Prostate gland (tissue), 2 donors: Measurements from ENCODE around the gene INAFM1. TPM values are rescaled to one million over a fixed set of nuclear protein-coding genes. Genes with fewer than 3 reads are reported as not detected.

Experiments used
- DNase-seq: peaks from one replicate; pipeline ENCODE4 v3.0.0-alpha.2; 2019; ENCODE audit warnings: low spot score
- H3K27ac ChIP-seq, 2 donors: fragments of 200-600 bp; sonication (generic); 2 replicates each; pipeline ENCODE4 v1.5.1; 2017 to 2019
- H3K27me3 ChIP-seq: fragments of 200-600 bp; sonication (generic); replicated peaks from 2 replicates; pipeline ENCODE4 v1.5.1; 2019; ENCODE audit not compliant: insufficient read depth
- H3K36me3 ChIP-seq, 2 donors: fragments of 200-600 bp; sonication (generic); 1 replicate in 1 of 2; 2 replicates in 1 of 2; pipeline versions ENCODE4 v1.5.1 to v1.8.1; 2017 to 2019
- H3K4me1 ChIP-seq: fragments of 200-600 bp; sonication (generic); replicated peaks from 2 replicates; pipeline ENCODE4 v1.5.1; 2019
- H3K4me3 ChIP-seq, 2 donors: fragments of 200-600 bp; sonication (generic); 2 replicates each; pipeline ENCODE4 v1.5.1; 2017 to 2019
- H3K9me3 ChIP-seq: fragments of 200-600 bp; sonication (generic); 2 replicates; pipeline ENCODE4 v1.5.1; 2017
- POLR2A ChIP-seq: fragments of 450-650 bp; IDR thresholded peaks from one replicate; pipeline ENCODE4 v1.6.1; 2016; ENCODE audit warnings: antibody characterized with exemption, mild to moderate bottlenecking
- POLR2AphosphoS5 ChIP-seq: sonication (generic); formaldehyde crosslinking; IDR thresholded peaks from one replicate; pipeline ENCODE4 v1.6.1; 2017; ENCODE audit warnings: antibody characterized with exemption
- WGBS: methylation state at CpG from one replicate; pipeline ENCODE4 v1.1.5; 2018; 5-methylcytosine and 5-hydroxymethylcytosine counted together
- intact Hi-C: fragments of 100-400 bp; cut with DNase I; formaldehyde crosslinking; loops from one replicate; pipeline ENCODE4 v1.14.2; 2022
- total RNA-seq, 2 donors: library from RNA; depleted of rRNA; stranded (reverse); fragments of >200 nt; gene quantifications; one replicate each; pipeline ENCODE4 v1.1.0, GENCODE V29; 2016
- TF ChIP-seq, protein P1 (sequence below), 4 experiments: fragments of 200-600 bp in 2 of 4; fragments of 450-650 bp in 2 of 4; sonication (generic) in 2 of 4; IDR thresholded peaks; 1 replicate in 3 of 4; 2 replicates in 1 of 4; pipeline ENCODE4 v1.5.1; 2016 to 2019; ENCODE audit warnings: antibody characterized with exemption in 4 of 4, mild to moderate bottlenecking in 2 of 4, moderate library complexity in 2 of 4

The INAFM1 gene
- total RNA-seq = 10 to 100 TPM; 11.4 to 30.2 TPM

DNA sequence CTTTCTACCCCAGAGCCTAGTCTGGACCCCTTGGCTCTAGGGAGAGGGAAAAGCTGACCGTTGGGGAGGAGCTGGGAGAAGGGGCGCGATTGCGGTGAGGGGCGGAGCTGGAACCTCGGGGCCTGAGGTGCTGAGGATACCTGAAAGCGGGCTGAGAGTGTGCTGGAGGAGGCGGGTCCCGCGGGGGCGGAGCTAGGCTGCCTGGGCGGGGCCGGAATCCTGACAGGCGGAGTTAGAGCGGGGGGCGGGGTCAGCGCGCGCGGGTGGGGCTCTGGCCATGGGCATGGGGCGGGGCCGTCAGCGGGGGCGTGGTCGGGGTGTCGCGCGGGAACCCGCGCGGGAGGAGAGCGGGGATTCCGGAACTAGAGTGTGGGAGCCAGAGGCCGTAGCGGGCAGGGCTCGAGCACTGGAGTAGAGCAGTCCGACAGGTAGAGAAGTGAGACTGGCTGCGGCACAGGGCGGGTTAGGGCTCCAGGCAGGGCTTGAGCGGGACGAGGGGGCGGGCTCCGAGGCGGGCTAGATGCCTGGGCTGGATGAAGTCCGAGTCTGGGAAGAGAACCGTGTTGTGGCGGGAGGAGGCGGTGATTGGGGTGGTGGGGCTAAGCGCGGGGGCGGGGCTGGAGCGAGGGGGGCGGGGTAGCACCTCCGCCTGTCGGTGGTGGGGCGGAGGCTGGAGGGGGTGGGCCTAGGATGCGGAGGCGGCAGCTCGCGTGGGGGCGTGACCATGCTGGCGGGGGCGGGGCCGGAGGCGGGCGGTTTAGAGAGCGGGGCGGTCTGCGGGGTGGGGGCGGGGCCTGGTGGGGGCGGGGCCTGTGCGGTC lies at the start of gene INAFM1:
Gene INAFM1 (plus strand): TSS at position 815 of the 820 bp plus-strand sequence. CDS start 35 bp downstream, outside the sequence.
- Histone ChIP-seq H3K4me3 (peak within 1 kb of the TSS; percentile 58 to 65), H3K27me3 (no peaks in the 10 kb centered on the region), H3K36me3 (peaks cover 0 to 14% of the 10 kb centered on the region in 2 donors), H3K9me3 (no peaks in the 10 kb centered on the region), H3K4me1 (peaks cover 5% of the 10 kb centered on the region), H3K27ac (peak within 1 kb of the TSS; percentile 97 to 98)
- DNase-seq = peak; percentile 99
- intact Hi-C loops = no loop called here
- under 1% methylated on average over 61 of the region's 72 CpGs for WGBS
- TF ChIP-seq POLR2A (peak; percentile 79), POLR2AphosphoS5 (peak; percentile 82)
- TF ChIP-seq, protein P1, sequence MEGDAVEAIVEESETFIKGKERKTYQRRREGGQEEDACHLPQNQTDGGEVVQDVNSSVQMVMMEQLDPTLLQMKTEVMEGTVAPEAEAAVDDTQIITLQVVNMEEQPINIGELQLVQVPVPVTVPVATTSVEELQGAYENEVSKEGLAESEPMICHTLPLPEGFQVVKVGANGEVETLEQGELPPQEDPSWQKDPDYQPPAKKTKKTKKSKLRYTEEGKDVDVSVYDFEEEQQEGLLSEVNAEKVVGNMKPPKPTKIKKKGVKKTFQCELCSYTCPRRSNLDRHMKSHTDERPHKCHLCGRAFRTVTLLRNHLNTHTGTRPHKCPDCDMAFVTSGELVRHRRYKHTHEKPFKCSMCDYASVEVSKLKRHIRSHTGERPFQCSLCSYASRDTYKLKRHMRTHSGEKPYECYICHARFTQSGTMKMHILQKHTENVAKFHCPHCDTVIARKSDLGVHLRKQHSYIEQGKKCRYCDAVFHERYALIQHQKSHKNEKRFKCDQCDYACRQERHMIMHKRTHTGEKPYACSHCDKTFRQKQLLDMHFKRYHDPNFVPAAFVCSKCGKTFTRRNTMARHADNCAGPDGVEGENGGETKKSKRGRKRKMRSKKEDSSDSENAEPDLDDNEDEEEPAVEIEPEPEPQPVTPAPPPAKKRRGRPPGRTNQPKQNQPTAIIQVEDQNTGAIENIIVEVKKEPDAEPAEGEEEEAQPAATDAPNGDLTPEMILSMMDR (IDR thresholded peaks at IDR 0.05) = no peak

DNA sequence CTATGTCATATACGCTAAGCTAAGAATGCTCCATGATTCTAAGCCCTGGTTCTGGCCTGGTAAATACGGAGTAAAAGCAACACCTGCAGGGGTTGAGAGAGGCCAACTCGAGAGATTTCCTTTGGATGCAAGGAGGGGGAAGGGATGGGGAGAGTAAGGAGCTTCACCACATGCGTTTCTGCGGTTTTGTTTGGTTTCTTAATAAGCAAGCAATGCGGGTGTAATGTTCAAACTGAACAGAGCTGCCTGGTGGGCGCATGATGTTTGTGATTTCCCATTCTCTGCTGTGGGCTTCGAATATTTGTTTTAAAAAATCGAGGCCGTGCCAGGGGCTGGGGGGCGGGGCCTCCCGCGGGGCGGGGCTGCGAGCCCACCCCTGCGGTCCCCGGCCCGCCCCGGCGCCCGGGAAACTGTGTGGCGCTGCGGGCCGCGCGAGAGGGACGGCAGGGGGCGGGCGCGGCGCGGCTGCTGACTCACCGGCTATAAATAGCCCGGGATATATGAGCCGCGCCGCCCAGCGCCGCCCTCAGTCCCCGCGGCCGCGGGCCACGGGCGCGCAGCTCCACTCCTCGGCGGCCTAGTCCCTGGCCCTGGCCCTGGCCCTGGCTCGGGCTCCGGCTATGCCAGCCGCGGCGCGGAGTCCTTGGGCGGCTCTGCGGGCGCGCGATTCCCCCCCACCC lies 48.8 kb upstream of the INAFM1 start:
- WGBS = 3% methylated on average over 47 of the region's 59 CpGs
- peak; percentile 83 for DNase-seq
- Histone ChIP-seq H3K4me1 (peaks cover 12% of the 10 kb centered on the region), H3K9me3 (no peaks in the 10 kb centered on the region), H3K36me3 (no peaks in the 10 kb centered on the region), H3K27me3 (no peaks in the 10 kb centered on the region), H3K27ac (peak overlapping the region; percentile 98 to 99), H3K4me3 (peak overlapping the region; percentile 45 to 46)
- TF ChIP-seq, protein P1 (IDR thresholded peaks at IDR 0.05) = peak; percentile 45 to 91 (median 77)
- TF ChIP-seq POLR2AphosphoS5 (peak; percentile 71), POLR2A (peak; percentile 100)
- intact Hi-C loops = no loop called here

DNA sequence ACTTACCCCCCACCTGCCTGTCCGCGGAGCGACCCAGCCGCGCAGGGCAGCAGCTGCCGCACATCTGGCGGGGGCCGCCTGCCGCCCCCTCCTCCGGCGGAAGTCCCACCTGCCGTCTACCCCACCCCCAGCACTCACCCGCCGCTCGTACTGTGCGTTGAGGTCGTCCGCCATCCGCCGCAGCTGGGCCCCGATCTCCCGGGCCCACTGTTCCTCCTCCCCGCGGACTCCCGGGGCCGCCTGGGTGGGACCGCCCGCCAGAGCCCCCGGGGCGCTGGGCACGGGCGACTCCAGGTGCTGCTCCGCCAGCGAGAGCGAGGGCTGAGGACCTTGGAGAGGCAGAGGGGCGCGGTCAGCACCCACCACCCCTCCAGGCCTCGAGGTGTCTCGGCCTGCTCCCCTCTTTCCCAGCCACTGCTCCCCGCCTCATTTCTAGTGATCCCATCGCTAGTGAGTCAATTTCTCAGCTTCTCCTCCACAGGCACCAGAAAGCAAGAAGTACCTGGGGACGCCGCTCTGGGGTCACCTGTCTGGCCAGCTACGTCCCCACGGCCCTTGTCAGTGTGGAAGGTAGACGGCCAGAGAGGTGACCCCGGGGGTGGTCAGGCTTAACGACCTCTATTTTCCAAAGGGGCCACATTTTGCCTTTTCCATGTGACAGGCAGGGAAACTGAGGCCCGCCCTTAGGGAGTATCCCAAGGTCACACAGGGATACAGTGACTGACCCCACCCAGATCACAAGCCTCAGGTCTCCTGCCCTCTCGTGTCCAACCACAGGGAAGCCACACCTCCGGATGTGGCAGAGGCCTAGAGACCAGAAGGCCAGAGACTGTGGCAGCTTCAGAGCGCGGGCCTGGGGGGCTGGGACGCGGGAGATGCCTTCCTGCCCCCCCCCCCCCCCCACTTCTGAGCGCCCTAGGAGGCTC lies 48.0 kb upstream of the INAFM1 start:
- H3K4me1 ChIP-seq = peaks cover 12% of the 10 kb centered on the region
- no peaks in the 10 kb centered on the region for H3K27me3 ChIP-seq
- peak overlapping the region; percentile 98 to 99 for H3K27ac ChIP-seq
- no peak for DNase-seq
- no peaks in the 10 kb centered on the region for H3K9me3 ChIP-seq
- peak overlapping the region; percentile 45 to 46 for H3K4me3 ChIP-seq
- intact Hi-C loops = no loop called here
- H3K36me3 ChIP-seq = no peaks in the 10 kb centered on the region
- peak; percentile 43 for TF ChIP-seq POLR2A
- TF ChIP-seq, protein P1 (IDR thresholded peaks at IDR 0.05) = no peak
- TF ChIP-seq POLR2AphosphoS5 = peak; percentile 51
- WGBS = 15% methylated on average over 39 of the region's 56 CpGs

DNA sequence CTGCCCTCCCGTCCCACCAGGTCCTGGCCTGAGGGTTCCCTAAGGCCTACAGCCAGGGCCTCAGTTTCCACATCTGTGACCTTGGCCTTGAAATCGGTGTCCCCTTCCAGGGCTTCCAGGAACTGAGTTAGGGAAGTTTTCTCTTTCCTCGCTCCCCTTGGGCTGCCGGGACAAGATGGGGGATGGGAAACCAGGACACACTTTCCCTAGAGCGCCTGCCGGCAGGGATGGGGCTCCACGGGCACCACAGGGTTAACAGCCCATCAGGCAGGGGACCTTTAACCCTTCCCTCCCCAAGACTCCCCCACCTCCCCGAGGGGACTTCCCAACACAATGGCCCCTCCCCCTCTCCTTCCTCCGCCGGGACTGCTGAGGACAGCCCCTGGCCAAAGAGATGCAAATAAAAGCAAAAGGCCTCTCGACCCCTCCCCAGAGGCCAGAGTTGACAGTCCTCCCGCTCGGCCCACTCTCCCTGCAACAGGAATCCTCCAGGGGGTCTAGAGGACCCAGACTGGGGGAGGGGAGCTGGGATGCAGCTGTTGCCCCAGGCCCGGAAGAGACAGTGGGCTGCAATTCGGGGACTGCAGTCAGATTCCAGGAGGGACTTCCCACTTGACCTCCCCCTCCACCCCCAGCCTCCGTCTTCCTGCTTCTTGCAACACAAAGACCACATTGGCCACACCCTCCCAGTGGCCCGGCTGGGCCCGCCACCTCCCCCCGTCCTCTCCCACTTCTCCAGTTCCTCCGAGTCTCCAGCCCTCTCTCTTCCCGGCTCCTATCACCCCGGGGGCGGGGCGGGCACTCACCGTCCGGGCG lies 47.1 kb upstream of the INAFM1 start:
- 7% methylated on average over 27 of the region's 27 CpGs for WGBS
- H3K4me1 ChIP-seq = peaks cover 12% of the 10 kb centered on the region
- TF ChIP-seq, protein P1 (IDR thresholded peaks at IDR 0.05) = no peak
- TF ChIP-seq POLR2AphosphoS5 (peak; percentile 45), POLR2A (peak; percentile 69)

More for the DNA sequence above, 47.1 kb upstream of the INAFM1 start:
- intact Hi-C loops = no loop called here
- DNase-seq = peak; percentile 80
- Histone ChIP-seq H3K36me3 (no peaks in the 10 kb centered on the region), H3K27ac (peak overlapping the region; percentile 98 to 99), H3K27me3 (no peaks in the 10 kb centered on the region), H3K9me3 (no peaks in the 10 kb centered on the region), H3K4me3 (peak overlapping the region; percentile 32 to 45)
